HEK293 (cell line): Measurements from ENCODE around the gene ADAMTS12.

Source experiments
- CTCF ChIA-PET: fragments of 350-600 bp; formaldehyde crosslinking; extraction: SDS; loops from one replicate; lab custom pipeline; 2021; ENCODE audit warnings: antibody characterized with exemption; lab: Yijun Ruan, JAX
- POLR2A ChIA-PET: fragments of 300-600 bp; formaldehyde crosslinking; extraction: SDS; loops from one replicate; lab custom pipeline; 2020; ENCODE audit warnings: antibody characterized with exemption, inconsistent platforms; lab: Yijun Ruan, JAX
- H3K27ac ChIP-seq: fragments of 200-500 bp; sonication (Bioruptor generic); 2 replicates; pipeline ENCODE4 v1.5.1; 2014; ENCODE audit warnings: low read depth, low read length, control low read depth, inconsistent platforms; ENCODE audit errors: extremely low read depth
- H3K36me3 ChIP-seq, 2 experiments: fragments of 200-500 bp in 1 of 2; sonication (Bioruptor generic) in 1 of 2; 1 replicate in 1 of 2; 2 replicates in 1 of 2; pipeline ENCODE4 v1.5.1; 2014 to 2017; ENCODE audit warnings: inconsistent platforms in 2 of 2, low read length in 2 of 2; ENCODE audit not compliant: control insufficient read depth in 2 of 2, insufficient read depth in 1 of 2
- H3K4me1 ChIP-seq: fragments of 200-500 bp; sonication (Bioruptor generic); 2 replicates; pipeline ENCODE4 v1.5.1; 2014; ENCODE audit warnings: mild to moderate bottlenecking, low read length, inconsistent platforms; ENCODE audit not compliant: control insufficient read depth, insufficient read depth
- H3K4me3 ChIP-seq: 2 replicates; pipeline ENCODE4 v1.5.1; 2011; ENCODE audit warnings: low read depth, mild to moderate bottlenecking, control low read depth, low read length, moderate library complexity
- H3K9me3 ChIP-seq: fragments of 200-500 bp; sonication (Bioruptor generic); 2 replicates; pipeline ENCODE4 v1.5.1; 2014; ENCODE audit warnings: low read depth, low read length, inconsistent platforms; ENCODE audit not compliant: control insufficient read depth, insufficient read depth
- GLI2 ChIP-seq: fragments of 450-650 bp; formaldehyde crosslinking; IDR thresholded peaks from 2 replicates; pipeline ENCODE4; 2017; ENCODE audit warnings: missing biosample characterization, missing genetic modification characterization, low read depth, borderline replicate concordance
- PBX3 ChIP-seq: sonication (generic); formaldehyde crosslinking; IDR thresholded peaks from 2 replicates; pipeline ENCODE4 v1.8.1; 2022; ENCODE audit warnings: mild to moderate bottlenecking, moderate library complexity, missing genetic modification reagents
- RBAK ChIP-seq: fragments of 450-650 bp; formaldehyde crosslinking; IDR thresholded peaks from 2 replicates; pipeline ENCODE4 v1.5.1; 2016; ENCODE audit warnings: missing biosample characterization, missing genetic modification characterization
- REPIN1 ChIP-seq: fragments of 450-650 bp; formaldehyde crosslinking; IDR thresholded peaks from 2 replicates; pipeline ENCODE4 v1.5.1; 2017; ENCODE audit warnings: missing biosample characterization, missing genetic modification characterization, low read depth
- SETDB1 ChIP-seq: IDR thresholded peaks from one replicate; pipeline ENCODE4 v1.6.1; 2017; ENCODE audit warnings: mild to moderate bottlenecking, low read length, moderate library complexity, mixed read lengths; ENCODE audit not compliant: insufficient read length
- ZBTB11 ChIP-seq: fragments of 450-650 bp; formaldehyde crosslinking; conservative IDR thresholded peaks from 2 replicates; pipeline ENCODE4 v1.5.1; 2016; ENCODE audit warnings: low read depth, missing biosample characterization, missing genetic modification characterization
- ZBTB17 ChIP-seq: fragments of 450-650 bp; formaldehyde crosslinking; IDR thresholded peaks from 2 replicates; pipeline ENCODE4 v1.5.1; 2016; ENCODE audit warnings: missing biosample characterization, missing genetic modification characterization
- ZNF114 ChIP-seq: fragments of 450-650 bp; formaldehyde crosslinking; IDR thresholded peaks from 2 replicates; pipeline ENCODE4 v1.5.0; 2017; ENCODE audit warnings: missing biosample characterization, missing genetic modification characterization
- ZNF211 ChIP-seq: fragments of 450-650 bp; formaldehyde crosslinking; IDR thresholded peaks from 2 replicates; pipeline ENCODE4 v1.5.1; 2016; ENCODE audit warnings: low read depth, missing biosample characterization, missing genetic modification characterization
- ZNF239 ChIP-seq: fragments of 450-650 bp; formaldehyde crosslinking; IDR thresholded peaks from 2 replicates; pipeline ENCODE4 v1.5.1; 2016; ENCODE audit warnings: missing biosample characterization, missing genetic modification characterization
- ZNF274 ChIP-seq, 2 experiments: fragments of 200-500 bp in 1 of 2; fragments of 450-650 bp in 1 of 2; sonication (Bioruptor generic) in 1 of 2; formaldehyde crosslinking in 1 of 2; IDR thresholded peaks; 2 replicates each; pipeline versions ENCODE4 v1.5.1 to v1.6.1; 2014 to 2016; ENCODE audit warnings: borderline replicate concordance in 1 of 2, inconsistent platforms in 1 of 2, low read length in 1 of 2, missing biosample characterization in 1 of 2, missing genetic modification characterization in 1 of 2
- ZNF335 ChIP-seq: fragments of 450-650 bp; formaldehyde crosslinking; conservative IDR thresholded peaks from 2 replicates; pipeline ENCODE4 v1.5.1; 2016; ENCODE audit warnings: missing biosample characterization, missing genetic modification characterization
- ZNF416 ChIP-seq: fragments of 450-650 bp; formaldehyde crosslinking; IDR thresholded peaks from 2 replicates; pipeline ENCODE4 v1.5.1; 2016; ENCODE audit warnings: missing biosample characterization, missing genetic modification characterization
- ZNF513 ChIP-seq: fragments of 450-650 bp; IDR thresholded peaks from 2 replicates; pipeline ENCODE4 v1.5.1; 2018; ENCODE audit warnings: missing biosample characterization, missing genetic modification characterization
- ZNF558 ChIP-seq: fragments of 450-650 bp; formaldehyde crosslinking; IDR thresholded peaks from 2 replicates; pipeline ENCODE4 v1.5.1; 2016; ENCODE audit warnings: missing biosample characterization, missing genetic modification characterization
- ZNF600 ChIP-seq: fragments of 450-650 bp; formaldehyde crosslinking; IDR thresholded peaks from 2 replicates; pipeline ENCODE4 v1.5.1; 2016; ENCODE audit warnings: missing biosample characterization, missing genetic modification characterization
- ZNF623 ChIP-seq: fragments of 450-650 bp; formaldehyde crosslinking; IDR thresholded peaks from 2 replicates; pipeline ENCODE4 v1.5.1; 2016; ENCODE audit warnings: missing biosample characterization, missing genetic modification characterization
- ZNF639 ChIP-seq: fragments of 450-650 bp; formaldehyde crosslinking; IDR thresholded peaks from 2 replicates; pipeline ENCODE4 v1.5.1; 2016; ENCODE audit warnings: missing biosample characterization, missing genetic modification characterization
- ZNF677 ChIP-seq: fragments of 450-650 bp; IDR thresholded peaks from 2 replicates; pipeline ENCODE4 v1.5.0; 2018; ENCODE audit warnings: missing biosample characterization, mild to moderate bottlenecking, missing genetic modification characterization, moderate library complexity
- ZSCAN30 ChIP-seq: fragments of 450-650 bp; IDR thresholded peaks from 2 replicates; pipeline ENCODE4 v1.5.1; 2018; ENCODE audit warnings: missing biosample characterization, mild to moderate bottlenecking, missing genetic modification characterization, moderate library complexity
- ZXDB ChIP-seq: fragments of 450-650 bp; formaldehyde crosslinking; IDR thresholded peaks from 2 replicates; pipeline ENCODE4 v1.5.1; 2016; ENCODE audit warnings: missing biosample characterization, missing genetic modification characterization
- TF ChIP-seq, protein P1 (sequence below): fragments of 450-650 bp; formaldehyde crosslinking; IDR thresholded peaks from 2 replicates; pipeline ENCODE4 v1.5.1; 2017; ENCODE audit warnings: missing biosample characterization, missing genetic modification characterization
- TF ChIP-seq, protein P2 (sequence below): fragments of 450-650 bp; formaldehyde crosslinking; IDR thresholded peaks from 2 replicates; pipeline ENCODE4 v1.5.1; 2016; ENCODE audit warnings: missing biosample characterization, missing genetic modification characterization

Gene ADAMTS12

DNA sequence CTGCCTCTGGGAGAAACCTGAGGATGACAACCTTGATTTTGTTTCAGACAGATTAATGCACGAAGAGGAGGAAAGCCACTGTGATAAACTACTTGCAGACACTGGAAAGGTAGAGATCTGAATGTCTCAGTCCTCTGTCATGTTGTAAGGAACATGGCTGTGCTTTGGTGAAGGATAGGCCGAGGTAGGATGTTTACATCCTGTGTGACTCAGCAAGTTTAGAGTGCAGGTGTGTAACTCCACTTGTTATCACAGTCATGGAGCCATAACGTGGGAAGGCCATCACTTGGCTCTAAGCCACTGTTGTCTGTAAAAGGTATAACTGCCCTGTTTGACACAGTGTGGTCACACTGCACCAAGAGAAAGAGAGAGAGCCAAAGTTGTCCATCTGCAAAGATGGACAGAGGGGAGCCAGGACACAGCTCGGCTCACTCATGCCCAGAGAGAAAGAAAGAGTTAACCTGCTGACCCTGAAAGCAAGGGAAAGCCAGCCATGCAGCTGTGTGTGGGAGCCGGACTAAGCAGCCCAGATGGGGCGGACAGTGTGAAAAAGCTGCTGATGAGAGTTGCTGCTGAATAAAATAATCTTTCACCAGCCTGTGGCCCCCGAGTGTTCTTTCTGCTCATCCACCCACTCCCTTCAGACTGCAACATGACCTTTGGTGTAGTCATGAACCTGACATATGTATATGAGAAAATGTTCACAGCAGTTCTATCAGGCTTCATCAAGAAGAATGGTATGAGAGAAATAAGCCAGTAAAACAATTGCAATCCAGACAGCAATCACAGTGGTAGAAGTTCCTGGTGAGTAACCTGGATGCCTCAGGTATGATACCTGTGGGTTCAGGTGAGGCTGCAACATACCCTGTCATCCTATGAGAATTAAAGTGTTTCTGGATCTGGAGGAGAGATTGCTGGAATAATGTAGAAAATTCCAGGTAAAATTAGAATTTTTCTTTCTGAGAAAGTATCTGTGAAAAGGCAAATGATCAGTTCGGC is 335.2 kb downstream of the ADAMTS12 start:
- Histone ChIP-seq H3K4me3 (no peak overlapping the region), H3K36me3 (no peaks in the 10 kb centered on the region), H3K27ac (no peak overlapping the region), H3K4me1 (no peaks in the 10 kb centered on the region), H3K9me3 (no peaks in the 10 kb centered on the region)
- ChIA-PET POLR2A (no interaction called here), CTCF (no interaction called here)
- TF ChIP-seq ZNF677 (tag by site-specific recombination) = no peak
- TF ChIP-seq ZNF114 (tag by site-specific recombination) = no peak
- no peak for TF ChIP-seq ZNF513 (tag by site-specific recombination)
- no peak for TF ChIP-seq ZBTB17
- no peak for TF ChIP-seq ZSCAN30 (tag by site-specific recombination)
- no peak for TF ChIP-seq ZNF623
- TF ChIP-seq ZNF239 (tag by site-specific recombination) = no peak
- no peak for TF ChIP-seq GLI2
- no peak for TF ChIP-seq REPIN1
- TF ChIP-seq ZBTB11 = no peak
- TF ChIP-seq, protein P1, sequence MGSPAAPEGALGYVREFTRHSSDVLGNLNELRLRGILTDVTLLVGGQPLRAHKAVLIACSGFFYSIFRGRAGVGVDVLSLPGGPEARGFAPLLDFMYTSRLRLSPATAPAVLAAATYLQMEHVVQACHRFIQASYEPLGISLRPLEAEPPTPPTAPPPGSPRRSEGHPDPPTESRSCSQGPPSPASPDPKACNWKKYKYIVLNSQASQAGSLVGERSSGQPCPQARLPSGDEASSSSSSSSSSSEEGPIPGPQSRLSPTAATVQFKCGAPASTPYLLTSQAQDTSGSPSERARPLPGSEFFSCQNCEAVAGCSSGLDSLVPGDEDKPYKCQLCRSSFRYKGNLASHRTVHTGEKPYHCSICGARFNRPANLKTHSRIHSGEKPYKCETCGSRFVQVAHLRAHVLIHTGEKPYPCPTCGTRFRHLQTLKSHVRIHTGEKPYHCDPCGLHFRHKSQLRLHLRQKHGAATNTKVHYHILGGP (tag by site-specific recombination) = no peak
- no peak for TF ChIP-seq SETDB1

DNA sequence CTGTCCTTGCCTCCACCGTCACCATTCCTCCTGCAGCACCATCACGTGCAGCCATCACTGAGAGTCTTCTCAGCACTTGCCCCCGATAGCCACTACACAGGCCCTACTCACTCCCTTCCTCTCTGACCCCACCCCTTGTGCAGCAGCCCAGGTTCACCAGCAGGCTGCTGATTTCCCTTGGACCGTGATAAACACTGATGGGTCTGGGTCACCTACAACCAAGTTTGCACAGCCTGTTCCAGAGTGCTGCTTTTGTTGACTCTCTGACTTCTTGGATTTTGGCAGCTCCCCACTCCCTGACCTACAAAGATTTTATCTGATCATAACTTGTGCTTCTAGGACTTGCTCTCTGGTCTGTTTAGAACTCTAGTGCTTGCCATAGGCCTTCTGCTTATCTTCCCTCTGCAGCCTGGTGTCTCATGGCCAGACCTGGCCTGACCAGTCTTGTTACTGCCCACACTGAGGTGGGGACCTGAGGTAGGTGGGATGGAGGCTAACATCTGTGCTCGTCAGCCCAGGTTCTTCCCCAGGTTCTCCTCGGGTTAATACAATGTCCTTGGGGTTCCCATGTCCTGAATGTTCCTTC is 341.7 kb downstream of the ADAMTS12 start:
- no peak overlapping the region for H3K4me3 ChIP-seq
- CTCF ChIA-PET = no interaction called here
- POLR2A ChIA-PET = no interaction called here
- no peaks in the 10 kb centered on the region for H3K4me1 ChIP-seq
- no peaks in the 10 kb centered on the region for H3K9me3 ChIP-seq
- no peaks in the 10 kb centered on the region for H3K36me3 ChIP-seq
- H3K27ac ChIP-seq = no peak overlapping the region
- no peak for TF ChIP-seq ZNF211 (tag by site-specific recombination)
- TF ChIP-seq ZNF335 (tag by site-specific recombination) = no peak
- no peak for TF ChIP-seq ZNF600 (tag by site-specific recombination)
- no peak for TF ChIP-seq ZNF274 (IDR thresholded peaks at IDR 0.05; ENCODE audit: low read length)
- no peak for TF ChIP-seq ZNF274 (tag by site-specific recombination; IDR thresholded peaks at IDR 0.05; ENCODE audit: borderline replicate concordance)
- no peak for TF ChIP-seq ZXDB (tag by site-specific recombination)
- TF ChIP-seq, protein P2, sequence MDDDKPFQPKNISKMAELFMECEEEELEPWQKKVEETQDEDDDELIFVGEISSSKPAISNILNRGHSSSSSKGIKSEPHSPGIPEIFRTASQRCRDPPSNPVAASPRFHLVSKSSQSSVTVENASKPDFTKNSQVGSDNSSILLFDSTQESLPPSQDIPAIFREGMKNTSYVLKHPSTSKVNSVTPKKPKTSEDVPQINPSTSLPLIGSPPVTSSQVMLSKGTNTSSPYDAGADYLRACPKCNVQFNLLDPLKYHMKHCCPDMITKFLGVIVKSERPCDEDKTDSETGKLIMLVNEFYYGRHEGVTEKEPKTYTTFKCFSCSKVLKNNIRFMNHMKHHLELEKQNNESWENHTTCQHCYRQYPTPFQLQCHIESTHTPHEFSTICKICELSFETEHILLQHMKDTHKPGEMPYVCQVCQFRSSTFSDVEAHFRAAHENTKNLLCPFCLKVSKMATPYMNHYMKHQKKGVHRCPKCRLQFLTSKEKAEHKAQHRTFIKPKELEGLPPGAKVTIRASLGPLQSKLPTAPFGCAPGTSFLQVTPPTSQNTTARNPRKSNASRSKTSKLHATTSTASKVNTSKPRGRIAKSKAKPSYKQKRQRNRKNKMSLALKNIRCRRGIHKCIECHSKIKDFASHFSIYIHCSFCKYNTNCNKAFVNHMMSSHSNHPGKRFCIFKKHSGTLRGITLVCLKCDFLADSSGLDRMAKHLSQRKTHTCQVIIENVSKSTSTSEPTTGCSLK (tag by site-specific recombination) = no peak
- no peak for TF ChIP-seq ZNF639 (tag by site-specific recombination)
- no peak for TF ChIP-seq ZNF558 (tag by site-specific recombination)
- TF ChIP-seq PBX3 (CRISPR knock-in tag) = no peak
- no peak for TF ChIP-seq RBAK
- no peak for TF ChIP-seq ZNF416
